ENCODE data around the gene ASXL3. TPM values are rescaled to one million over a fixed set of nuclear protein-coding genes. Genes with fewer than 3 reads are reported as not detected.

ASXL3 gene
- total RNA-seq, 1 experiment from 2014 or later = 0.47 TPM

DNA sequence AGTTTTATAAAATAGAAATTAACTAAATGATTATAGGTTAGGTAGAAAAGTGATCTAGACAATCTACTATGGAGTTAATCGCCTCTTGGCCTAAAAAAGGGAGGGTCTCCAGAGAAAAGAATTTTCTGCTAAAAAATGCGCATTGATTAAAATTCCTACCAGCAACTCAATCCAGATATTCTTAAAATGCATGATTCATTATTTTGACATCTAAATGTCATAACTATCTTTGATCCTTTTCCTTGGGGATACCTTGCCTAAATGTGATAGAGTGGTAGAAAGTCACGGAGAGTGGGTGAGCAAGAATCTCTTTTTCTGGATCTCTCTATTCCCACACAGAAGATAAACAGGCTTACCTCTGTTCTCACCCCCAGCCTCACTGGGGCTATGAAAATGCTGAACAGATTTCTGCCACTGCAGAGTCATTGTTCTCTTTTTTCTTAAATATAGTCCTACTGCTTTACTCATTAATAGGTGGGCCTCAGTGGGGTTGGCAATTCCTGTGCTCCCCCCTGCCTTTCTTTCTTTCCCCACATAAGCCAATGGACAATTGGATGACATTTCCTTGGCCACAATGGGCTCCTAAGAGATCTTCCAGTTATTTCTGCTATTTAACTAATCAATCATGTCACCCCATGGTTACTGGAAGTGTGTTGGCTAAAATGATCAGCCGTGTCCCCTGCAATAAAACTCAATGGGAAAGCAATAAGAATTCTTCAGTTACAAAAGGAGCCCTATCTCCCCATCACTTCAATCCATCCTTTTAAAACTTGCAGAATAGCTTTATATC is 5.8 kb upstream of the ASXL3 start:
- peaks cover 5% of the 10 kb centered on the region for H3K9me3 Mint-ChIP-seq (ENCODE audit: low read depth, unreplicated experiment)
- TF ChIP-seq, protein P1, sequence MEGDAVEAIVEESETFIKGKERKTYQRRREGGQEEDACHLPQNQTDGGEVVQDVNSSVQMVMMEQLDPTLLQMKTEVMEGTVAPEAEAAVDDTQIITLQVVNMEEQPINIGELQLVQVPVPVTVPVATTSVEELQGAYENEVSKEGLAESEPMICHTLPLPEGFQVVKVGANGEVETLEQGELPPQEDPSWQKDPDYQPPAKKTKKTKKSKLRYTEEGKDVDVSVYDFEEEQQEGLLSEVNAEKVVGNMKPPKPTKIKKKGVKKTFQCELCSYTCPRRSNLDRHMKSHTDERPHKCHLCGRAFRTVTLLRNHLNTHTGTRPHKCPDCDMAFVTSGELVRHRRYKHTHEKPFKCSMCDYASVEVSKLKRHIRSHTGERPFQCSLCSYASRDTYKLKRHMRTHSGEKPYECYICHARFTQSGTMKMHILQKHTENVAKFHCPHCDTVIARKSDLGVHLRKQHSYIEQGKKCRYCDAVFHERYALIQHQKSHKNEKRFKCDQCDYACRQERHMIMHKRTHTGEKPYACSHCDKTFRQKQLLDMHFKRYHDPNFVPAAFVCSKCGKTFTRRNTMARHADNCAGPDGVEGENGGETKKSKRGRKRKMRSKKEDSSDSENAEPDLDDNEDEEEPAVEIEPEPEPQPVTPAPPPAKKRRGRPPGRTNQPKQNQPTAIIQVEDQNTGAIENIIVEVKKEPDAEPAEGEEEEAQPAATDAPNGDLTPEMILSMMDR (IDR thresholded peaks at IDR 0.05; ENCODE audit: unreplicated experiment) = no peak
- no TSS peak for BruUV-seq (replicated peaks)
- CTCF ChIA-PET = no interaction called here
- H3K4me3 Mint-ChIP-seq (ENCODE audit: low read depth, unreplicated experiment) = no peak overlapping the region
- intact Hi-C loops (cut with micrococcal nuclease; ENCODE audit: unreplicated experiment) = no loop called here
- H3K27me3 Mint-ChIP-seq (ENCODE audit: unreplicated experiment) = no peaks in the 10 kb centered on the region
- no peaks in the 10 kb centered on the region for H3K36me3 Mint-ChIP-seq (ENCODE audit: insufficient read depth, unreplicated experiment)
- no peak for DNase-seq
- no peaks in the 10 kb centered on the region for H3K4me1 Mint-ChIP-seq (ENCODE audit: low read depth, unreplicated experiment)
- no peak overlapping the region for H3K27ac Mint-ChIP-seq (ENCODE audit: unreplicated experiment)

DNA sequence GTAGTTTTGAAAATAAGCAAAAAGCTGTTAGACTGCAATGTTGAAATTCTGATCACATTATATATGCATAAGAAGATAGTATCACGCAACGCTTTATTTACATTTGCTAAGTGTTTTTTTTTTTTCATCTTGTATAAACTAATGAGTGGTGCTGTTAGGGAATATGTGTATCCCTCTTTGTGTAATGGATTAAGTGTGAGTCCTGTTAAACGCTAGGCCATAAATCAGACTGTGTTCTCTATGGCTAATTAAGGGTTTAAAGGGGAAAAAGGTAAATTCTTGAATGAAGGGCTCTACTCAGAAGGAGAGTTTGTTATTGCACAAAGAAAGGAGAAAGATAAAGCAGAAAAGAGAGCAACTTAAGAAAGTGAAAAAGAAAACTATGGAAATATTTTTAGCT is 4.8 kb upstream of the ASXL3 start:
- TF ChIP-seq, protein P1 (IDR thresholded peaks at IDR 0.05; ENCODE audit: unreplicated experiment) = no peak
- CTCF ChIA-PET = no interaction called here
- Mint-ChIP-seq H3K36me3 (ENCODE audit: insufficient read depth, unreplicated experiment) (peaks cover 9% of the 10 kb centered on the region), H3K4me3 (ENCODE audit: low read depth, unreplicated experiment) (no peak overlapping the region), H3K4me1 (ENCODE audit: low read depth, unreplicated experiment) (peaks cover 8% of the 10 kb centered on the region), H3K9me3 (ENCODE audit: low read depth, unreplicated experiment) (no peaks in the 10 kb centered on the region), H3K27ac (ENCODE audit: unreplicated experiment) (no peak overlapping the region), H3K27me3 (ENCODE audit: unreplicated experiment) (no peaks in the 10 kb centered on the region)
- DNase-seq = no peak
- BruUV-seq (replicated peaks) = no TSS peak
- intact Hi-C loops (cut with micrococcal nuclease; ENCODE audit: unreplicated experiment) = no loop called here

DNA sequence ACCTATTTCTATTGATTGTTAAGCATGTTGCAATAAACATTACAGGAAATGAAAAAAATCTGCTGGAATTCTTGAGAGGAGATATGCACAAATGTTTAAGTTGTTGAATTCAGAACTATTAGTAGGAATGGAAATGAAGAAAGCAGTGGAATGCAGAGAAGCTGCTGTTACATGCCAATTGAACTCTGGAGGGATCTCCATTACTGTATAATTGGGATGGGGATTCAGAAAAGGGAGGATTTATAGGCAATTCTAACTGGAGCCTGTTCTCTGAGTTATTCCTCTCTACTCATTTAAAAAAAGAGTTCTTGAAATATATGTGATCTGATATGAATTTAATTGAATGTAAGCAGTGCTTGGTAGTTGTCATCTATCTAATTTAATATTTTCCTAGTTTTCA is 2.6 kb upstream of the ASXL3 start:
- H3K4me1 Mint-ChIP-seq (ENCODE audit: low read depth, unreplicated experiment) = peaks cover 8% of the 10 kb centered on the region
- CTCF ChIA-PET = interaction anchor here (0.7 to 0.8 kb wide), 2 partner anchors 1087 to 1319 kb away, joined by 3 read pairs; no protein-coding TSS in a partner anchor
- BruUV-seq (replicated peaks) = no TSS peak
- TF ChIP-seq, protein P1 (IDR thresholded peaks at IDR 0.05; ENCODE audit: unreplicated experiment) = no peak
- H3K27ac Mint-ChIP-seq (ENCODE audit: unreplicated experiment) = no peak overlapping the region
- no peak overlapping the region for H3K4me3 Mint-ChIP-seq (ENCODE audit: low read depth, unreplicated experiment)
- H3K36me3 Mint-ChIP-seq (ENCODE audit: insufficient read depth, unreplicated experiment) = peaks cover 9% of the 10 kb centered on the region
- no peaks in the 10 kb centered on the region for H3K27me3 Mint-ChIP-seq (ENCODE audit: unreplicated experiment)
- DNase-seq = no peak
- intact Hi-C loops (cut with micrococcal nuclease; ENCODE audit: unreplicated experiment) = no loop called here
- H3K9me3 Mint-ChIP-seq (ENCODE audit: low read depth, unreplicated experiment) = no peaks in the 10 kb centered on the region

DNA sequence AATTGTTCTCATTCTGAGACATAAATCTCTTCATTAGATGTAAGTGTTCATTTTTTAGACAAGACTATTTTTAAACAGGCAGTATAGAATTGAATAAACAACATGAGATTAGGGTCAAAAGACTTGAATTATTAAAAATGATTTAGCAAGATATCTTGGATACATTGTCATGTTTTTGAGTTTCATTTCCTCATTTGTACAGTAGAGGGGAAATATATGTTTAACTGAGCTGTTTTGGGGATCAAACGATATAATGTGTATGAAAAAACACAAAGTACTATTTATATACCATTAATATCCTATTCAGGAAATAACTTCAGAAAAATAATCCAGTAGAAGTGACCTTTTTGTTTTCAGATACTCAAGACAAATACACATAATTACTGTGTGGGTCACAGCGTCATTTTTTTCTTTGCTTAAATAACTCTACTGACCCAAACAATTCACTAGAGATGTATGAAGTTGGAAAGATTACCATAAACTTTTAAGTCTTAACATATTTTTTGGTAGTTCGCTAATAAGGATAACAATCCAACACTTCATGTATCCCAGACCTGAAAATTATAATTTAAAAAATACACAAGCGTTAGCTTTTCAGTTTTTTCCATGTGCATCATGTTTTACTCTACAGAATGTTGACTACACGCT is 896 bp upstream of the ASXL3 start:
- Mint-ChIP-seq H3K27ac (ENCODE audit: unreplicated experiment) (peak overlapping the region; percentile 57), H3K27me3 (ENCODE audit: unreplicated experiment) (peaks cover 10% of the 10 kb centered on the region), H3K4me3 (ENCODE audit: low read depth, unreplicated experiment) (no peak overlapping the region), H3K9me3 (ENCODE audit: low read depth, unreplicated experiment) (no peaks in the 10 kb centered on the region), H3K36me3 (ENCODE audit: insufficient read depth, unreplicated experiment) (peaks cover 9% of the 10 kb centered on the region), H3K4me1 (ENCODE audit: low read depth, unreplicated experiment) (peaks cover 8% of the 10 kb centered on the region)
- intact Hi-C loops (cut with micrococcal nuclease; ENCODE audit: unreplicated experiment) = no loop called here
- BruUV-seq (replicated peaks) = no TSS peak
- TF ChIP-seq, protein P1 (IDR thresholded peaks at IDR 0.05; ENCODE audit: unreplicated experiment) = no peak
- DNase-seq = no peak
- CTCF ChIA-PET = no interaction called here

Data from Calu3 (cell line).